Measurements from ENCODE around the gene PRKCA. TPM values are rescaled to one million over a fixed set of nuclear protein-coding genes. Genes with fewer than 3 reads are reported as not detected.

The PRKCA gene
- total RNA-seq, 4 donors from 2014 or later, result 24.5 to 61.9 (median 40.8) TPM

DNA sequence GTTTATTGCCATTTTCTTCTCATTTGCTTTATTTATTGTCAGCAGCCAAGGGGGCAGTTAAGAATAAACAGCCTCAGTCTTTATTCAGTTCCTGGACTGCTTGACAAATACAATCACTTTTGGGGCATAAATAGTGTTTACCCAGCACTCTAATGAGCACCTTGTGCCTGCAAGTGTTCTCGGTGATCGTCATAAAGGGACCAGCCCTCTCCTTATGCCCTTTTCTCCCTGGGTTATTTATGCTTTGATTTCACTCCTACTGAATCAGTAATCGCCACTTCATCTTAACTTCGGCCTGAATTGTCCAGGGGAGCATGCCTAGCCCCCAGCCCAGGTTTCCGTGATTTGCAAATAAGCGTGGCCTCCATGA is 476.8 kb downstream of the PRKCA start:
- intact Hi-C loops (cut with DNase I), result no loop called here
- TF ChIP-seq POLR2A (IDR thresholded peaks at IDR 0.05; ENCODE audit: low read depth), result no peak
- TF ChIP-seq POLR2AphosphoS5 (IDR thresholded peaks at IDR 0.05), result no peak
- TF ChIP-seq EP300 (IDR thresholded peaks at IDR 0.05), result no peak
- TF ChIP-seq, protein P1, sequence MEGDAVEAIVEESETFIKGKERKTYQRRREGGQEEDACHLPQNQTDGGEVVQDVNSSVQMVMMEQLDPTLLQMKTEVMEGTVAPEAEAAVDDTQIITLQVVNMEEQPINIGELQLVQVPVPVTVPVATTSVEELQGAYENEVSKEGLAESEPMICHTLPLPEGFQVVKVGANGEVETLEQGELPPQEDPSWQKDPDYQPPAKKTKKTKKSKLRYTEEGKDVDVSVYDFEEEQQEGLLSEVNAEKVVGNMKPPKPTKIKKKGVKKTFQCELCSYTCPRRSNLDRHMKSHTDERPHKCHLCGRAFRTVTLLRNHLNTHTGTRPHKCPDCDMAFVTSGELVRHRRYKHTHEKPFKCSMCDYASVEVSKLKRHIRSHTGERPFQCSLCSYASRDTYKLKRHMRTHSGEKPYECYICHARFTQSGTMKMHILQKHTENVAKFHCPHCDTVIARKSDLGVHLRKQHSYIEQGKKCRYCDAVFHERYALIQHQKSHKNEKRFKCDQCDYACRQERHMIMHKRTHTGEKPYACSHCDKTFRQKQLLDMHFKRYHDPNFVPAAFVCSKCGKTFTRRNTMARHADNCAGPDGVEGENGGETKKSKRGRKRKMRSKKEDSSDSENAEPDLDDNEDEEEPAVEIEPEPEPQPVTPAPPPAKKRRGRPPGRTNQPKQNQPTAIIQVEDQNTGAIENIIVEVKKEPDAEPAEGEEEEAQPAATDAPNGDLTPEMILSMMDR (IDR thresholded peaks at IDR 0.05), result no peak
- Histone ChIP-seq H3K27me3 (no peaks in the 10 kb centered on the region), H3K36me3 (peaks cover 5 to 28% (median 15%) of the 10 kb centered on the region in 4 donors), H3K9me3 (no peaks in the 10 kb centered on the region), H3K4me3 (no peak overlapping the region), H3K27ac (replicated peaks in 1 of 4) (no peak overlapping the region), H3K4me1 (no peaks in the 10 kb centered on the region)
- no peak for DNase-seq (ENCODE audit: extremely low spot score)
- 94% methylated on average over 6 of the region's 6 CpGs for WGBS

DNA sequence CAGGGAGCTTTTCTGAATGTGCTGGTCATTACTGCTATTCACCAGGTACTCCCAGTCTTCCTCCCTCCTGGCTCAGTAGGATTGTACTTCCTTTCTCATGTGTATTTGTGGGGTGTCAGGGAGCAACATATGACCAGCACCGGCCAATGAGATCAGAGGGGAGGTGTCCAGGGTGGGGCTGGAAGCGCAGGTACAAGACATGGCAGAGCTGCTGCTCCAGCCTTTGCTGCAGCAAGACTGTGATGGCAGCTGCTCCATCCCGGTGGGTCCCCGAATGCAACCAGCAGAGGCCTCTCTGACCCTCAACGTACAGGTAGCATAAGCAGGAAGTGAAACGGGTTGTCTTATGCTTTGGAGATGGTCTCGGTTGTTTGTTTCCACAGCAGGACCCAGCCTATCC is 478.7 kb downstream of the PRKCA start:
- H3K36me3 ChIP-seq, result peaks cover 0 to 21% (median 8%) of the 10 kb centered on the region in 4 donors
- intact Hi-C loops (cut with DNase I), result no loop called here
- H3K9me3 ChIP-seq, result no peaks in the 10 kb centered on the region
- H3K27me3 ChIP-seq, result no peaks in the 10 kb centered on the region
- no peak for DNase-seq (ENCODE audit: extremely low spot score)
- H3K4me1 ChIP-seq, result no peaks in the 10 kb centered on the region
- 96% methylated on average over 5 of the region's 7 CpGs for WGBS
- no peak overlapping the region for H3K27ac ChIP-seq (replicated peaks in 1 of 4)
- no peak overlapping the region for H3K4me3 ChIP-seq
- TF ChIP-seq EP300 (IDR thresholded peaks at IDR 0.05) (no peak), POLR2A (IDR thresholded peaks at IDR 0.05; ENCODE audit: low read depth) (no peak), POLR2AphosphoS5 (IDR thresholded peaks at IDR 0.05) (no peak)
- TF ChIP-seq, protein P1 (IDR thresholded peaks at IDR 0.05), result no peak

DNA sequence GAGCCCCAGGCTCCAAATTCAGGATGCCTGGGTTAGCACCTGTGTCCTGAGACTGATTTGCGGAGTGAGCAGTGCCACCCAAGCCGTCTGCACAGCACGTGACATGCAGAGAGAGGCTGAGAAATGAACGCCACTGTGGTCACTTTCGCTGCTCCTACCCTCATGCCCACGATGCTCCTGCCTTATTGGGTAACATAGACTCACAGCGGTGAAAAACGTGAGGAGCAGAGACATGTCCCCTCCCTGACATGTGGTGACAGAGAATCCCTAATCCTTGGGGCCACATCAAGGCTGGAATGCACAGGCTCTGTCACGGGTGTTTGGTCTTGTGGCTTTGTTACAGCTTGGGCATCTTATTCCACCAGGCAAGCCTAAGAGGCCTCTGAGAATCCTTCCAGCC is 480.4 kb downstream of the PRKCA start:
- no peaks in the 10 kb centered on the region for H3K4me1 ChIP-seq
- no peak for DNase-seq (ENCODE audit: extremely low spot score)
- WGBS, result 80% methylated on average over 2 of the region's 9 CpGs
- no peak overlapping the region for H3K4me3 ChIP-seq
- H3K36me3 ChIP-seq, result peaks cover 0 to 31% (median 10%) of the 10 kb centered on the region in 4 donors
- no peaks in the 10 kb centered on the region for H3K27me3 ChIP-seq
- no peaks in the 10 kb centered on the region for H3K9me3 ChIP-seq
- H3K27ac ChIP-seq (replicated peaks in 1 of 4), result no peak overlapping the region
- intact Hi-C loops (cut with DNase I), result no loop called here
- TF ChIP-seq, protein P1 (IDR thresholded peaks at IDR 0.05), result no peak
- TF ChIP-seq POLR2A (IDR thresholded peaks at IDR 0.05; ENCODE audit: low read depth), result no peak
- no peak for TF ChIP-seq POLR2AphosphoS5 (IDR thresholded peaks at IDR 0.05)

DNA sequence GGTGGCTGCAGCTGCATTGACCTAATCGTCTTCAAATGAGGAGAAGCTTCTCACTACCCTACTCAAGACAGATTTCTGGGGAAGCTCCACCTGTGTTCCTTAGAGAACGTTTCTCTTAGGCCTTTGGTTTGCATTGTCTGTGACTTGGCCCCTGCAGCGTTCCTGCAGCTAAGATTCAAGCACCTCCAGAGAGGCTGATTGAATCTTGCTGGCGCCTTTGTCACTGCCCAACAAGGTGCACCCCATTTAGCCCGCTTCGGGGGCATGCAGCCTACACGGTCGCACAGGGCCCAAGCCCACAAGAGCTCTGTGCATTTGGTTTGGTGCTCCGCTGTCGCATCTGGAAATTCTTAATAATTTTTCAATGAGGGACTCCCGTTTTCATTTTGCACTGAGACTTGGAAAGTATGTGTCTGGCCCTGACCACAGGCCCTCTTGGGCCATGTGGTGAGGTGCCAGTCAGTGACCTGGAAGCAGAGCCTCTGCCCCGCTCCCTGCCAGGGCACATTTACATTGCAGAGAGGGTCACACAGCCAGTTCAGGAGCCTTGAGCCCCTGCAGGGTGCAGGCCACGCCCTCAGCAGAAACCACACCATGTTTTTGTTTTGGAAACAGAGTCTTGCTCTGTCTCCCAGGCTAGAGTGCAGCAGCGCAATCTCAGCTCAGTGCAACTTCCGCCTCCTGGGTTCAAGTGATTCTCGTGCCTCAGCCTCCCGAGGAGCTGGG is 481.4 kb downstream of the PRKCA start:
- intact Hi-C loops (cut with DNase I), result no loop called here
- DNase-seq (ENCODE audit: extremely low spot score), result no peak
- peaks cover 4 to 38% (median 13%) of the 10 kb centered on the region in 4 donors for H3K36me3 ChIP-seq
- no peaks in the 10 kb centered on the region for H3K4me1 ChIP-seq
- no peak for TF ChIP-seq POLR2AphosphoS5 (IDR thresholded peaks at IDR 0.05)
- TF ChIP-seq POLR2A (IDR thresholded peaks at IDR 0.05; ENCODE audit: low read depth), result no peak
- WGBS, result 94% methylated on average over 16 of the region's 17 CpGs
- H3K9me3 ChIP-seq, result no peaks in the 10 kb centered on the region
- no peak overlapping the region for H3K27ac ChIP-seq (replicated peaks in 1 of 4)
- no peaks in the 10 kb centered on the region for H3K27me3 ChIP-seq
- no peak overlapping the region for H3K4me3 ChIP-seq

DNA sequence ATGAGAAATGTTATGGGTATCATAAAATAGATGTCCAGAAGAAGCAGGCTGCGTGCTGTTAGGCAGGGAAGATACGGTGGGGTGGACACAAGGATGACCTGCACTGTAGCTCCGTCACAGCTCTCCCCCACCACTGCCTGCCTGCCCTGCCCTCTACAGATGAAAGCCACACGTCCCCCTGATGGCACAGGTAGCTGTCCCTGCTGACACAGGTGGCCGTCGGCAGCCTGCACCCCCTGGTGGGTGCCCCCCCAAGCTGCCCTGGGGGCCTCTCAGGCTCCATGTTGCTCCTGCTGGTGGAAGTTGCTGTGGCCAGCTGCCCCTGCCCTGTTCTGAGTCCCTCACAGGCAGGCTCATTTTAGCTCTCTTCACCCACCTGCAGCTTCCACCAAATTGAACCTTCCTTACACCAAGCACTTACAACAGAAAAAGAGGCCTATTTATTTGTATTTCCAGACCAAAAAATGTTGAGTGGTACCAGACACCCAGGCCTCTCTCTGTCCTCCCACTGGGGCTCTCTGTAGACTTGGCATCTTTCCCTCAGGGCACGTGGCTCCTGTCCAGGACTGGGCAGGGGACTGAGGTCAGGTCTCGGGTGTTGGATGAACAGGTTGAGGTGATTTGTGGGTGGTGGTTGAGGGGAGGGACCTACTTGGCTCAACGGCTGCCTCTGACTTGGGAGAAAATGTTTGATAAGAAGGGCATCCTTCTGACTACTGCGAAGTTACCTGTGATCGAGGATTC is 482.4 kb downstream of the PRKCA start:
- peaks cover 6 to 47% (median 19%) of the 10 kb centered on the region in 4 donors for H3K36me3 ChIP-seq
- no peak overlapping the region for H3K4me3 ChIP-seq
- intact Hi-C loops (cut with DNase I), result no loop called here
- WGBS, result 90% methylated on average over 8 of the region's 11 CpGs
- TF ChIP-seq POLR2A (IDR thresholded peaks at IDR 0.05; ENCODE audit: low read depth), result no peak
- TF ChIP-seq, protein P1 (IDR thresholded peaks at IDR 0.05), result no peak
- no peak for TF ChIP-seq EP300 (IDR thresholded peaks at IDR 0.05)
- no peak for TF ChIP-seq POLR2AphosphoS5 (IDR thresholded peaks at IDR 0.05)
- no peaks in the 10 kb centered on the region for H3K27me3 ChIP-seq
- peaks cover 0 to 2% (median under 1%) of the 10 kb centered on the region in 4 donors for H3K4me1 ChIP-seq
- H3K9me3 ChIP-seq, result no peaks in the 10 kb centered on the region
- DNase-seq (ENCODE audit: extremely low spot score), result no peak
- no peak overlapping the region for H3K27ac ChIP-seq (replicated peaks in 1 of 4)
